Ovary (tissue), 9 donors: ENCODE data around the gene MBP. TPM values are rescaled to one million over a fixed set of nuclear protein-coding genes. Genes with fewer than 3 reads are reported as not detected.
"Not testable (repeated sequence)": the region's sequence is repeated elsewhere in the genome, so short reads cannot be mapped to it uniquely, and the experiment has no call there.

Source experiments
- DNase-seq, 5 donors: peaks; one replicate each; pipeline ENCODE4 v3.0.0-alpha.2; 2019 to 2020
- H3K27ac ChIP-seq, 2 donors: fragments of 200-600 bp; one replicate each; pipeline versions ENCODE4 v1.5.1 to v1.8.0; 2019 to 2022
- H3K27me3 ChIP-seq: fragments of 200-600 bp; one replicate; pipeline ENCODE4 v1.8.0; 2022
- H3K36me3 ChIP-seq: fragments of 200-600 bp; sonication (generic); one replicate; pipeline ENCODE4 v1.5.1; 2019
- H3K4me1 ChIP-seq: one replicate; pipeline ENCODE4 v1.8.1; 2013; ENCODE audit warnings: mild to moderate bottlenecking, moderate library complexity; ENCODE audit not compliant: insufficient read depth
- H3K4me3 ChIP-seq: fragments of 200-600 bp; sonication (generic); one replicate; pipeline ENCODE4 v1.5.1; 2017
- H3K9me3 ChIP-seq, 2 donors: fragments of 200-600 bp in 1 of 2; sonication (generic) in 1 of 2; one replicate each; pipeline versions ENCODE4 v1.5.1 to v1.8.1; 2013 to 2019; ENCODE audit warnings: mild to moderate bottlenecking in 1 of 2, moderate library complexity in 1 of 2
- EP300 ChIP-seq: sonication (generic); formaldehyde crosslinking; IDR thresholded peaks from one replicate; pipeline ENCODE4 v1.6.1; 2017; ENCODE audit warnings: antibody characterized with exemption
- POLR2A ChIP-seq: fragments of 450-650 bp; IDR thresholded peaks from one replicate; pipeline ENCODE4 v1.6.1; 2017; ENCODE audit warnings: antibody characterized with exemption, mild to moderate bottlenecking, moderate library complexity
- WGBS, 3 donors: extraction: QIAGEN DNeasy Blood & Tissue Kit in 1 of 3; methylation state at CpG; one replicate each; pipeline versions ENCODE4 v1.1.5 to v1.1.7; 2013 to 2017; 5-methylcytosine and 5-hydroxymethylcytosine counted together
- intact Hi-C, 4 donors: fragments of 100-400 bp; cut with DNase I; formaldehyde crosslinking; loops; one replicate each; pipeline versions ENCODE4 v1.11.0 to v1.15.1; 2022 to 2023
- polyA plus RNA-seq, 2 donors: library from polyadenylated mRNA; stranded (reverse); fragments of 200-250 nt in 1 of 2; fragments of 350-450 nt in 1 of 2; fragmentation: Illumina TruSeq in 1 of 2; extraction: RNeasy Lipid Tissue Mini Kit (QIAGEN cat#74804) in 1 of 2; gene quantifications; one replicate each; pipeline ENCODE4 v1.2.3, GENCODE V29; 2013 to 2014
- total RNA-seq, 7 donors: library from RNA; depleted of rRNA in 2 of 7; stranded (reverse); fragments of >200 nt in 2 of 7; fragmentation: NEBNext Ultra II Directional in 3 of 7; extraction: Animal tissue kit (Norgen Biotek cat#: 25700) in 3 of 7; gene quantifications; one replicate each; pipeline versions ENCODE4 v1.1.0 to v1.2.4, GENCODE V29; 2016 to 2023
- TF ChIP-seq, protein P1 (sequence below), 3 donors: fragments of 450-650 bp in 2 of 3; fragments of 200-600 bp in 1 of 3; IDR thresholded peaks; one replicate each; pipeline versions ENCODE4 v1.5.1 to v1.8.0; 2016 to 2022; ENCODE audit warnings: antibody characterized with exemption in 3 of 3, mild to moderate bottlenecking in 1 of 3
- donor health status: DM: no; HTN: no; CAD: no; lungs with moderate emphysema.
- donor health status: DM: no; HTN: no; CAD: no.
- donor health status: Bipolar disorder and iron deficiency.
- donor health status: DM: yes; HTN: yes; CAD: no.
- donor health status: DM: no; HTN: no; CAD: no.
- donor health status: DM: yes; HTN: yes; CAD: no.

MBP gene
- total and polyA plus RNA-seq, 9 donors: 7.1 to 38.2 (median 23.2) TPM

DNA sequence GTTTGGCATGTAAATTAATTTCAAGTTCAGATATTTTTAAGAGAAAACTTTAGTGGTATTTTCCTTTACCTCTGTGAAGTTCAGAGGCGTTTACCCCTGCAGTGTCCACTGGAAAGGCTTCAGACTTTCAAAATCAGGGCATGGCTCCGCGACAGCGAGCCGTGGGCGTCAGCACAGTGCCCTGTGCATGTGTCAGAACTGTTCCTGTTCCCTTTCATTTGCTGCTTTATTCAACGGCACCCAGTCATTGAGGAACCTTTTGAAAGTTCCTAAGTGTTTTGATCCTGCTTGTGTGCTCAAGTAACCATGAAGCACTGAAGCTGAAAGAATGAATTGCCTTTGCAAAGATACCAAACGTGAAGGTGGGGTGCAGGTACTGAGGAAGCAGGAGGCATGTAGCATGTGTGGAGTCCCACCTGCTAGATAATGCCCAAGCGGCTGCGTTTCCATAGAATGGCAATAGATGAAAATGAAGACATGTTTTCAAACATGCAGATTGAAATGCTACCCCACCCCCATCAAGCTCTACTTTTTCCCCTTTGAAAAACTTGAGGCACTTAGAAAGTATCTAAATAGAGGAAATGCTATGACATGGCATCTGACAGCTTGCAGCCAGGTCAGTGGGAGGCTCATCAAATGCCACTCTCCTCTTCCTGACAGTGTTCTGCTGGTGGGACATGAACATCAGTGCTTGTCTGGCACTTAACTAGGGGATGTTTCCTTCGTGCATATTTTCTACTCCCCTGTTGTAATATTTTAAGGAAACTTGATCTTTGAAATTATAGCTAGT, 161.6 kb downstream of the MBP start:
- 67 to 80% (median 74%) methylated on average over 11 of the region's 11 CpGs for whole genome bisulfite sequencing, 3 donors
- H3K4me1 ChIP-seq: no peaks in the 10 kb centered on the region
- H3K9me3 ChIP-seq: no peaks in the 10 kb centered on the region
- H3K4me3 ChIP-seq: no peak overlapping the region
- intact Hi-C loops: no loop called here
- H3K36me3 ChIP-seq: no peaks in the 10 kb centered on the region
- peak in 1 of 5 donors; percentile 2 for DNase-seq
- no peaks in the 10 kb centered on the region for H3K27me3 ChIP-seq
- H3K27ac ChIP-seq: no peak overlapping the region
- TF ChIP-seq, protein P1, sequence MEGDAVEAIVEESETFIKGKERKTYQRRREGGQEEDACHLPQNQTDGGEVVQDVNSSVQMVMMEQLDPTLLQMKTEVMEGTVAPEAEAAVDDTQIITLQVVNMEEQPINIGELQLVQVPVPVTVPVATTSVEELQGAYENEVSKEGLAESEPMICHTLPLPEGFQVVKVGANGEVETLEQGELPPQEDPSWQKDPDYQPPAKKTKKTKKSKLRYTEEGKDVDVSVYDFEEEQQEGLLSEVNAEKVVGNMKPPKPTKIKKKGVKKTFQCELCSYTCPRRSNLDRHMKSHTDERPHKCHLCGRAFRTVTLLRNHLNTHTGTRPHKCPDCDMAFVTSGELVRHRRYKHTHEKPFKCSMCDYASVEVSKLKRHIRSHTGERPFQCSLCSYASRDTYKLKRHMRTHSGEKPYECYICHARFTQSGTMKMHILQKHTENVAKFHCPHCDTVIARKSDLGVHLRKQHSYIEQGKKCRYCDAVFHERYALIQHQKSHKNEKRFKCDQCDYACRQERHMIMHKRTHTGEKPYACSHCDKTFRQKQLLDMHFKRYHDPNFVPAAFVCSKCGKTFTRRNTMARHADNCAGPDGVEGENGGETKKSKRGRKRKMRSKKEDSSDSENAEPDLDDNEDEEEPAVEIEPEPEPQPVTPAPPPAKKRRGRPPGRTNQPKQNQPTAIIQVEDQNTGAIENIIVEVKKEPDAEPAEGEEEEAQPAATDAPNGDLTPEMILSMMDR (IDR thresholded peaks at IDR 0.05): no peak
- TF ChIP-seq EP300: no peak
- no peak for TF ChIP-seq POLR2A

DNA sequence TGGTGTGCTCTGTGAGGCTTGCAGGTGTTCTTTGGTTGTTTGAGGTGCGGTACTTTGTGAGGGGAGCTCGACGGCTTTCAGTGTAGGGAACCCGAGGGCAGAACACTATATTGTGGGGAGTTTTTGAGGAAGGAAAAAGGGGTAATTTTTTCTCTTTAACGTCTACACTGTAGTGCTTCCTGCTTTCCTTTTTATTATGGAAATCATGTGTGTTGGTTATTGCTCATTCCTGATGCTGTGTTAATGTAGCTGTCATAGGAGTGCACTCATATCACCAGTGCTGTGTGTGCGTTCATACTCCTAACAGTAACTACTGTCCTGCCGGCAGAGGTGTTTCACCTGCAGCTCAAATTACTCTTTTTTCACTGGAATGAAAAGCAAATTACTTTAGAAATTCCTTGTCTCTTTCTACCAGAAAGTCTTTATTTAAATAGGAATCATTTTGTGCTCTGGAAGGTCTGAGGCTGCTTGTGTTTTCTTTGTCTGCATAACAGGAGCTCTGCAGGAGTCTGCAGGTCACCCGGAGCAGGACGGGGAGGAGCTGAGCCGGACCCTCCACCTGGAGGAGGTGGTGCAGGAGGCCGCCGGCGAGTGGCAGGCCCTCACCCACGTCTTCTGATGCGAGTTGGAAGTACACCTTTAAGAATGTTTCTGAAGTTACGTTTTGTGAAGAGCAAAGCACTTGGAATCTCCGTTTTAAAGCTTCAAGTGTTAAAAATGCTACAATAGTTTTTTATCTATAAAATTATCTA, 164.7 kb downstream of the MBP start:
- no peaks in the 10 kb centered on the region for H3K9me3 ChIP-seq
- no peak for DNase-seq
- no peak overlapping the region for H3K27ac ChIP-seq
- 65 to 69% (median 65%) methylated on average over 17 of the region's 17 CpGs for WGBS, 3 donors
- H3K36me3 ChIP-seq: no peaks in the 10 kb centered on the region
- TF ChIP-seq, protein P1 (IDR thresholded peaks at IDR 0.05): no peak
- no peak for TF ChIP-seq POLR2A
- no peak for TF ChIP-seq EP300
- no peaks in the 10 kb centered on the region for H3K27me3 ChIP-seq
- no peak overlapping the region for H3K4me3 ChIP-seq
- H3K4me1 ChIP-seq: no peaks in the 10 kb centered on the region
- intact Hi-C loops: no loop called here

DNA sequence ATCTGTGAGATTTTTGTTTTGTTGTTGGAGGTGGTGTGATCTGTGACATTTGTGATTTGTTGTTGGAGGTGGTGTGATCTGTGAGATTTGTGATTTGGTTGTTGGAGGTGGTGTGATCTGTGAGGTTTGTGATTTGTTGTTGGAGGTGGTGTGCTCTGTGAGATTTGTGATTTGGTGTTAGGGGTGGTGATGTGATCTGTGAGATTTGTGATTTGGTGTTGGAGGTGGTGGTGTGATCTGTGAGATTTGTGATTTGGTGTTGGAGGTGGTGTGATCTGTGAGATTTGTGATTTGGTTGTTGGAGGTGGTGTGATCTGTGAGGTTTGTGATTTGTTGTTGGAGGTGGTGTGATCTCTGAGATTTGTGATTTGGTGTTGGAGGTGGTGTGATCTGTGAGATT, 165.3 kb downstream of the MBP start:
- H3K4me3 ChIP-seq, intact Hi-C loops, H3K27ac ChIP-seq, H3K9me3 ChIP-seq, H3K36me3 ChIP-seq, H3K4me1 ChIP-seq, DNase-seq, H3K27me3 ChIP-seq: not testable (repeated sequence)

DNA sequence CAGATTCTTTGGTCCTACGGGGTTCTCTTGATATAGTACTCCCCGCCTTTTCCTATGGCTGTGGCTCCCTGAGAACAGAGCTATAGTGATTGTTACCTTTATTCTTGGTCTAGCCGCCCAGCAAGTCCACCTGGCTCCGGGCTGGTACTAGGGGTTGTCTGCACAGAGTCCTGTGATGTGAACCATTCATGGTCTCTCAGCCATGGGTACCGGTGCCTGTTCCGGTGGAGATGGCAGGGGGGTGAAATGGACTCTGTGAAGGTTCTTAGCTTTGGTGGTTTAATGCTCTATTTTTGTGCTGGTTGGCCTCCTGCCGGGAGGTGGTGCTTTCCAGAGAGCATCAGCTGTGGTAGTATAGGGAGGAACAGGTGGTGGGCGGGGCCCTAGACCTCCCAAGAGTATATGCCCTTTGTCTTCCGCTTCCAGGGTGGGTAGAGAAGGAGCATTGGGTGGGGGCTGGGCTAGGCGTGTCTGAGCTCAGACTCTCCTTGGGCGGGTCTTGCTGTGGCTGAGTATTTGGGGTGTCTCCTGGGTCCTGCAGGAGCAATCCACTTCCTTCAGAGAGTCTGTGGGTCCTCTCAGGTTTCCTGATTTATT, 166.9 kb downstream of the MBP start:
- H3K4me3 ChIP-seq, intact Hi-C loops, DNase-seq, H3K36me3 ChIP-seq, H3K4me1 ChIP-seq, H3K27ac ChIP-seq, H3K27me3 ChIP-seq, H3K9me3 ChIP-seq: not testable (repeated sequence)
- WGBS, 3 donors: 94 to 96% (median 95%) methylated on average over 11 of the region's 11 CpGs

DNA sequence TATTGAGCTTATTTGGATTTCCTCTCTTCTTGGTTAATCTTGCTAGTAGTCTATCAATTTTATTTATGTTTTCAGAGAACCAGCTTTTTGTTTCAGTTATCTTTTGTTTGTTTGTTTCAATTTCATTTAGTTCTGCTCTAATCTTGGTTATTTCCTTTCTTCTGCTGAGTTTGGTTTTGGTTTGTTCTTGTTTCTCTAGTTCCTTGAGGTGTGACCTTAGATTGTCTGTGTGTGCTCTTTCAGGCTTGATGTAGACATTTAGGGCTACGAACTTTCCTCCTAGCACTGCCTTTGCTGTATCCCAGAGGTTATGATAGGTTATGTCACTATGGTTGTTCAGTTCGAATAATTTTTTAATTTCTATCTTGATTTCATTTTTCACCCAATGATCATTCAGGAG, 168.6 kb downstream of the MBP start:
- Histone ChIP-seq H3K36me3 (no peaks in the 10 kb centered on the region), H3K9me3 (no peaks in the 10 kb centered on the region), H3K27ac (no peak overlapping the region), H3K4me1 (peaks cover 2% of the 10 kb centered on the region), H3K27me3 (no peaks in the 10 kb centered on the region), H3K4me3 (no peak overlapping the region)
- intact Hi-C loops: no loop called here
- 94 to 95% (median 94%) methylated on average over 2 of the region's 2 CpGs for WGBS, 3 donors
- TF ChIP-seq, protein P1 (IDR thresholded peaks at IDR 0.05): no peak
- TF ChIP-seq EP300 (no peak), POLR2A (no peak)
- DNase-seq: no peak
